DMS53 (cell line): ENCODE results near the gene LEF1.

ENCODE experiments used
- DNase-seq: peaks from one replicate; lab custom pipeline; 2025; lab: John Stamatoyannopoulos, UW

Gene LEF1

GRCh38 chr4:108148316-108148715, 20.4 kb downstream of the LEF1 start:
- DNase-seq, result peak; percentile 88

GRCh38 chr4:108146819-108147218, 21.9 kb downstream of the LEF1 start:
- DNase-seq, result no peak

- DNase-seq, result no peak
Measured at GRCh38 chr4:108146336-108146735, 22.4 kb downstream of the LEF1 start.

- peak; percentile 7 for DNase-seq
Measured at GRCh38 chr4:108144451-108144850, 24.3 kb downstream of the LEF1 start.

GRCh38 chr4:108143515-108143914, 25.2 kb downstream of the LEF1 start:
- DNase-seq, result no peak

GRCh38 chr4:108142870-108143269, 25.9 kb downstream of the LEF1 start:
- no peak for DNase-seq

- no peak for DNase-seq
Measured at GRCh38 chr4:108141213-108141950, 27.4 kb downstream of the LEF1 start.

GRCh38 chr4:108140328-108140727, 28.4 kb downstream of the LEF1 start:
- no peak for DNase-seq

GRCh38 chr4:108139089-108139488, 29.6 kb downstream of the LEF1 start:
- DNase-seq, result no peak

- no peak for DNase-seq
Measured at GRCh38 chr4:108135549-108136209, 33.1 kb downstream of the LEF1 start.

- DNase-seq, result peak; percentile 19
Measured at GRCh38 chr4:108130955-108131354, 37.8 kb downstream of the LEF1 start.

- DNase-seq, result no peak
Measured at GRCh38 chr4:108129196-108129595, 39.5 kb downstream of the LEF1 start.

- DNase-seq, result no peak
Measured at GRCh38 chr4:108126806-108127205, 41.9 kb downstream of the LEF1 start.

GRCh38 chr4:108120789-108121188, 47.9 kb downstream of the LEF1 start:
- no peak for DNase-seq

- peak; percentile 27 for DNase-seq
Measured at GRCh38 chr4:108119199-108119800, 49.4 kb downstream of the LEF1 start.

- DNase-seq, result peak; percentile 86
Measured at GRCh38 chr4:108118505-108118904, 50.2 kb downstream of the LEF1 start.

GRCh38 chr4:108117418-108118182, 51.1 kb downstream of the LEF1 start:
- peak; percentile 19 for DNase-seq

- no peak for DNase-seq
Measured at GRCh38 chr4:108116423-108117168, 52.1 kb downstream of the LEF1 start.

- no peak for DNase-seq
Measured at GRCh38 chr4:108115168-108115526, 53.6 kb downstream of the LEF1 start.

- DNase-seq, result peak; percentile 70
Measured at GRCh38 chr4:108114503-108114902, 54.2 kb downstream of the LEF1 start.

GRCh38 chr4:108113229-108113628, 55.5 kb downstream of the LEF1 start:
- no peak for DNase-seq

- DNase-seq, result no peak
Measured at GRCh38 chr4:108111781-108112180, 57.0 kb downstream of the LEF1 start.
